ENCODE results near the gene ZNF689.
"Not testable (repeated sequence)": the region's sequence is repeated elsewhere in the genome, so short reads cannot be mapped to it uniquely, and the experiment has no call there.

DNA sequence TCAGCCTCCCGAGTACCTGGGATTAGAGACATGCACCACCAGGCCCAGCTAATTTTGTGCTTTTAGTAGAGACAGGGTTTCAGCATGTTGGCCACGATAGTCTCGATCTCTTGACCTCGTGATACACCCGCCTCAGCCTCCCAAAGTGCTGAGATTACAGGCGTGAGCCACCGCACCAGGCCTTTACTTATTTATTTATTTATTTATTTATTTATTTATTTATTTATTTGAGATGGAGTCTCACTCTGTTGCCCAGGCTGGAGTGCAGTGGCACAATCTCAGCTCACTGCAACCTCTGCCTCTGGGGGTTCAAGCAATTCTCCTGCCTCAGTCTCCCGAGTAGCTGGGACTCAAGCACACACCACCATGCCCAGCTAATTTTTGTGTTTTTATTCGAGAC is 19.3 kb downstream of the ZNF689 start:
- TF ChIP-seq, protein P1, sequence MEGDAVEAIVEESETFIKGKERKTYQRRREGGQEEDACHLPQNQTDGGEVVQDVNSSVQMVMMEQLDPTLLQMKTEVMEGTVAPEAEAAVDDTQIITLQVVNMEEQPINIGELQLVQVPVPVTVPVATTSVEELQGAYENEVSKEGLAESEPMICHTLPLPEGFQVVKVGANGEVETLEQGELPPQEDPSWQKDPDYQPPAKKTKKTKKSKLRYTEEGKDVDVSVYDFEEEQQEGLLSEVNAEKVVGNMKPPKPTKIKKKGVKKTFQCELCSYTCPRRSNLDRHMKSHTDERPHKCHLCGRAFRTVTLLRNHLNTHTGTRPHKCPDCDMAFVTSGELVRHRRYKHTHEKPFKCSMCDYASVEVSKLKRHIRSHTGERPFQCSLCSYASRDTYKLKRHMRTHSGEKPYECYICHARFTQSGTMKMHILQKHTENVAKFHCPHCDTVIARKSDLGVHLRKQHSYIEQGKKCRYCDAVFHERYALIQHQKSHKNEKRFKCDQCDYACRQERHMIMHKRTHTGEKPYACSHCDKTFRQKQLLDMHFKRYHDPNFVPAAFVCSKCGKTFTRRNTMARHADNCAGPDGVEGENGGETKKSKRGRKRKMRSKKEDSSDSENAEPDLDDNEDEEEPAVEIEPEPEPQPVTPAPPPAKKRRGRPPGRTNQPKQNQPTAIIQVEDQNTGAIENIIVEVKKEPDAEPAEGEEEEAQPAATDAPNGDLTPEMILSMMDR (CRISPR knock-in tag; IDR thresholded peaks at IDR 0.05), result not testable (repeated sequence)
- not testable (repeated sequence) for TF ChIP-seq YY1 (IDR thresholded peaks at IDR 0.05; ENCODE audit: insufficient read depth, insufficient replicate concordance, low read depth, low read length)

Measured in HepG2 (cell line).